ENCODE data around the gene THAP8.

The THAP8 gene

DNA sequence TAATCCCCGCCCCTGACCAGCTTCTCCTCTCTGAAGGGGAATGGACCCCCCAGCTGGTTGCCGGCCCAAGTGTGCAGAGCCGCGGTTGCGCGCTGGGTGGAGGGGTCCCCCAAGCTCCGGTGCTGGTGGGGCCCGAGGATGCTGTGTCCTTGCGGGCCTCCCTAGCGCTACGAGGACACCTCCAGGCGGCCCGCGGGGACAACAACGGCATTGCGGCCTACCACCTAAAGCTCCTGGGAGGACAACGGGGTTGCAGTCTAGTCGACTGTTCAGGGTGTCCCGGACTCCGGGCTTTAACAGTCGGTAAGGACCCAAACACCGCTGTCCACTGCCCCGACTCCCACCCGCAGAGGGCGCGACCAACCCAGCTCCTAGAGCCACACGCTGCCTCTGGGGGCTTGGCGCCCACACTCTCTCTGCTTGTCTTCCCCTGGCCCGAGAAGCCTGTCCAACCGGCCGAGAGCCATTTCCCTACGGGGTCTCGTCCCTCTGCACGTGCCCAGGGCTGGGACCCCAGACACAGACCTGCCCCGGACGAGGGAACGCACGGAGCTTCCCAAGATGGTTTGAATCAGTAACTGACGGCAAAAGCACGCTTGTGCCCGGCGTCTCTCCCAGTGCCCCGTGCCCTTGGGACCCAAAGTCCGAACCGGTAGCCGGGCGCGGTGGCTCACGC, 60.0 kb downstream of the THAP8 start:
- H3K4me1 ChIP-seq (ENCODE audit: low read length) = peaks cover 9% of the 10 kb centered on the region
- no peaks in the 10 kb centered on the region for H3F3A ChIP-seq (ENCODE audit: insufficient read depth, low read length)
- H3K9me2 ChIP-seq (replicated peaks; ENCODE audit: insufficient read depth, low read length) = no peaks in the 10 kb centered on the region
- no peak for DNase-seq
- peaks cover 30% of the 10 kb centered on the region for H3K79me2 ChIP-seq (ENCODE audit: low read length)
- no peak overlapping the region for H3K4me3 ChIP-seq (ENCODE audit: low read length)
- H3K4me2 ChIP-seq (ENCODE audit: low read depth, low read length) = peak overlapping the region; percentile 49; the same call in 1 of the 2 replicates
- 0 out of 2 replicates have a peak overlapping the region, but pooled peaks have one; percentile 42 for H2AFZ ChIP-seq (ENCODE audit: low read length)
- H3K36me3 ChIP-seq (replicated peaks; ENCODE audit: insufficient read depth, low read length) = no peaks in the 10 kb centered on the region
- H3K27ac ChIP-seq (ENCODE audit: low read length) = no peak overlapping the region
- TF ChIP-seq EZH2 (optimal IDR thresholded peaks at IDR 0.05; ENCODE audit: low read depth, low read length) (no peak), EZH2phosphoT487 (IDR thresholded peaks at IDR 0.05; ENCODE audit: low read length) (no peak)
- TF ChIP-seq, protein P1, sequence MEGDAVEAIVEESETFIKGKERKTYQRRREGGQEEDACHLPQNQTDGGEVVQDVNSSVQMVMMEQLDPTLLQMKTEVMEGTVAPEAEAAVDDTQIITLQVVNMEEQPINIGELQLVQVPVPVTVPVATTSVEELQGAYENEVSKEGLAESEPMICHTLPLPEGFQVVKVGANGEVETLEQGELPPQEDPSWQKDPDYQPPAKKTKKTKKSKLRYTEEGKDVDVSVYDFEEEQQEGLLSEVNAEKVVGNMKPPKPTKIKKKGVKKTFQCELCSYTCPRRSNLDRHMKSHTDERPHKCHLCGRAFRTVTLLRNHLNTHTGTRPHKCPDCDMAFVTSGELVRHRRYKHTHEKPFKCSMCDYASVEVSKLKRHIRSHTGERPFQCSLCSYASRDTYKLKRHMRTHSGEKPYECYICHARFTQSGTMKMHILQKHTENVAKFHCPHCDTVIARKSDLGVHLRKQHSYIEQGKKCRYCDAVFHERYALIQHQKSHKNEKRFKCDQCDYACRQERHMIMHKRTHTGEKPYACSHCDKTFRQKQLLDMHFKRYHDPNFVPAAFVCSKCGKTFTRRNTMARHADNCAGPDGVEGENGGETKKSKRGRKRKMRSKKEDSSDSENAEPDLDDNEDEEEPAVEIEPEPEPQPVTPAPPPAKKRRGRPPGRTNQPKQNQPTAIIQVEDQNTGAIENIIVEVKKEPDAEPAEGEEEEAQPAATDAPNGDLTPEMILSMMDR (IDR thresholded peaks at IDR 0.05; ENCODE audit: low read length) = no peak
- no peaks in the 10 kb centered on the region for H4K20me1 ChIP-seq (ENCODE audit: insufficient read depth, low read length)
- no peaks in the 10 kb centered on the region; the same call in 1 of the 2 replicates for H3K27me3 ChIP-seq (replicated peaks; ENCODE audit: insufficient read depth, low read length)
- no peak overlapping the region for H3K9ac ChIP-seq (ENCODE audit: low read length)
- H3K9me3 ChIP-seq (replicated peaks; ENCODE audit: insufficient read depth, low read length) = no peaks in the 10 kb centered on the region

DNA sequence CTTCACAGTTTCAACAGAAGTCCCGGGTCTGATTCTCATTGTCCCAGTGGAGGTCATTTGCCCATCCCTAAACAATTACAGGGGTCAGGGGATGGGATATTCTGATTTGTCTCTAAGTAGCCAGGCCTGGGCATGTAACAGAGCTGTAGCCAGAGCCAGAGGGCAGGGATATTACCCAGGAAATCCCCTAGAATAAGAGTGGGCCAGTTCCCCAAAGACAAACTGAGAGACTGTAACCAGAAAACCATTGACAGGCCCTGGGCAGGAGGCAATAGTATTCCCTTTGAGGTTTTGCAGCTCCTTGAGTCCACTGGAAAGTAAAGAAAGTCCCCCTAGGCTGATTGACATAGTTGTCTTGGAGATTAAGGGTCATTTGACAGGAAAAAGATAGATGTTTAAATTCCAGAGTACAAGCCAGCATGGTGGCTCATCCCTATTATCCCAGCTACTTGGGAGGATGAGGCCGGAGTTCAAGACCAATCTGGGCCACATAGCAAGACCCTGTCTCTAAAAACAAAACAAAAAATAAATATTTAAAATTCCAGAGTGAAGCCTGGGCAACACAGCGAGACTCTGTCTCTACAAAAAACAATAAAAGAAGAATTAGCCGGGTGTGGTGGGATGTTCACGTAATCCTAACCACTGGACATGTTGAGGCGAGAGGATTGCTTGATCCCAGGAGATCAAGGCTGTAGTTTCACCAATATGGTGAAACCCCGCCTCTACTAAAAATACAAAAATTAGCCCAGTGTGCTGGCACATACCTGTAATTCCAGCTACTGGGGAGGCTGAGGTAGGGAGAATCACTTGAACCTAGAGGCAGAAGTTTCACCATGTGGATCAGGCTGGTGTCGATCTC, 60.9 kb downstream of the THAP8 start:
- H3K9me2 ChIP-seq (replicated peaks; ENCODE audit: insufficient read depth, low read length) = no peaks in the 10 kb centered on the region
- no peak overlapping the region for H3K4me3 ChIP-seq (ENCODE audit: low read length)
- H3K4me2 ChIP-seq (ENCODE audit: low read depth, low read length) = no peak overlapping the region
- no peak overlapping the region for H3K27ac ChIP-seq (ENCODE audit: low read length)
- H3K27me3 ChIP-seq (replicated peaks; ENCODE audit: insufficient read depth, low read length) = peaks cover 6% of the 10 kb centered on the region; the same call in 1 of the 2 replicates
- no peak overlapping the region for H3K9ac ChIP-seq (ENCODE audit: low read length)
- no peak overlapping the region for H2AFZ ChIP-seq (ENCODE audit: low read length)
- DNase-seq = no peak
- no peaks in the 10 kb centered on the region for H4K20me1 ChIP-seq (ENCODE audit: insufficient read depth, low read length)
- peaks cover 27% of the 10 kb centered on the region for H3K79me2 ChIP-seq (ENCODE audit: low read length)
- no peak for TF ChIP-seq EZH2phosphoT487 (IDR thresholded peaks at IDR 0.05; ENCODE audit: low read length)
- TF ChIP-seq, protein P1 (IDR thresholded peaks at IDR 0.05; ENCODE audit: low read length) = no peak
- no peak for TF ChIP-seq EZH2 (optimal IDR thresholded peaks at IDR 0.05; ENCODE audit: low read depth, low read length)
- no peaks in the 10 kb centered on the region for H3F3A ChIP-seq (ENCODE audit: insufficient read depth, low read length)
- no peaks in the 10 kb centered on the region for H3K9me3 ChIP-seq (replicated peaks; ENCODE audit: insufficient read depth, low read length)
- no peaks in the 10 kb centered on the region for H3K36me3 ChIP-seq (replicated peaks; ENCODE audit: insufficient read depth, low read length)
- H3K4me1 ChIP-seq (ENCODE audit: low read length) = peaks cover 9% of the 10 kb centered on the region

DNA sequence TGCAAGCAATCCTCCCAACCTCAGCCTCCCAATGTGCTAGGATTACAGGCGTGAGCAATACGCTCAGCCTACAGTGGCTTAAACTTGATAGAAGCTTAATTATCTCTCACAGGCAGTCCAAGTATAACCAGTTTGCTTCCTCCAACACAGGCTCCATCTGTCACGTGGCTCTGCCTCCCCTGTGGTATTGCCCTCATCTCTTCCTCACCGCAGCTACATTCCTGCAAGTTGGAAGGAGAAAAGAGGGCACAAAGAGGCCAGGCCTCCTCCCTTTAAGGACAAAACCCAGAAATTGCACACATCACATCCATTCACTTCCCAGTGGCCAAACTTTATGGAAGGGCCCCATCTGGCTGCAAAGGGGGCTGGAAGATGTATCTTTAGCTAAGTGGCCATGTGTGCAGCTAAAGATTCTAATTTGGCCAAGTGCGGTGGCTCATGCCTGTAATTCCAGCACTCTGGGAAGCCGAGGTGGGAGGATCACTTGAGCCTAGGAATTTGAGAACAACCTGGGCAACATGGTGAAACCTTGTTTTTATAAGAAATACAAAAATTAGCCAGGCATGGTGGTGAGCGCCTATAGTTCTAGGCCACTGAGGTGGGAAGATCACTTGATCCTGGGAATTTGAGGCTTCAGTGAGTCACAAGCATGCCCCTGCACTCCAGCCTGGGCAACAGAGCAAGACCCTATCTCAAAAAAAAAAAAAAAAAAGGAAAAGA, 62.2 kb downstream of the THAP8 start:
- Histone ChIP-seq H3K4me3 (ENCODE audit: low read length) (no peak overlapping the region), H3K36me3 (replicated peaks; ENCODE audit: insufficient read depth, low read length) (no peaks in the 10 kb centered on the region), H2AFZ (ENCODE audit: low read length) (no peak overlapping the region), H3K27ac (ENCODE audit: low read length) (no peak overlapping the region), H3F3A (ENCODE audit: insufficient read depth, low read length) (no peaks in the 10 kb centered on the region), H3K27me3 (replicated peaks; ENCODE audit: insufficient read depth, low read length) (peaks cover 8% of the 10 kb centered on the region), H3K9me3 (replicated peaks; ENCODE audit: insufficient read depth, low read length) (no peaks in the 10 kb centered on the region), H3K4me1 (ENCODE audit: low read length) (peaks cover 9% of the 10 kb centered on the region), H3K79me2 (ENCODE audit: low read length) (peaks cover 19% of the 10 kb centered on the region), H3K4me2 (ENCODE audit: low read depth, low read length) (no peak overlapping the region), H3K9ac (ENCODE audit: low read length) (no peak overlapping the region), H4K20me1 (ENCODE audit: insufficient read depth, low read length) (no peaks in the 10 kb centered on the region), H3K9me2 (replicated peaks; ENCODE audit: insufficient read depth, low read length) (no peaks in the 10 kb centered on the region)
- no peak for TF ChIP-seq EZH2phosphoT487 (IDR thresholded peaks at IDR 0.05; ENCODE audit: low read length)
- TF ChIP-seq, protein P1 (IDR thresholded peaks at IDR 0.05; ENCODE audit: low read length) = no peak
- TF ChIP-seq EZH2 (optimal IDR thresholded peaks at IDR 0.05; ENCODE audit: low read depth, low read length) = no peak
- DNase-seq = no peak
